SIG-M5 treated with dmso at 0.1 percent for 504 hours (cell line): Measurements from ENCODE around the gene AGRN.
A peak's percentile ranks its signal among the peaks of the same experiment; 100 is the strongest.
"Not testable (repeated sequence)": the region's sequence is repeated elsewhere in the genome, so short reads cannot be mapped to it uniquely, and the experiment has no call there.

ENCODE experiments used
- DNase-seq: peaks from one replicate; lab custom pipeline; 2025; ENCODE audit not compliant: unreplicated experiment; lab: John Stamatoyannopoulos, UW

The AGRN gene

DNA sequence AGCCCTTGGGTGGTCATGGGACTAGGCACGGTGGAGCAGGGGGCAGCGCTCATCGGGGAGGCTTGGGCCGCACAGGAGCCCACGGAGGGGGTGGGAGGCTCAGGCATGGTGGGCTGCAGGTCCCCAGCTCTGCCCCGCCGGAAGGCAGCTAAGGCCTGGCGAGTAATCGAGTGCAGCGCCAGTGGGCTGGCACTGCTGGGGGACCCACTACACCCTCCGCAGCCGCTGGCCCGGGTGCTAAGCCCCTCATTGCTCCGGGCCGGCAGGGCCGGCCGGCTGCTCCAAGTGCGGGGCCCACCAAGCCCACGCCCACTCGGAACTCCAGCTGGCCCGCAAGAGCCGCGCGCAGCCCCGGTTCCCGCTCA, 1.6 kb upstream of the AGRN start:
- DNase-seq, result not testable (repeated sequence)

DNA sequence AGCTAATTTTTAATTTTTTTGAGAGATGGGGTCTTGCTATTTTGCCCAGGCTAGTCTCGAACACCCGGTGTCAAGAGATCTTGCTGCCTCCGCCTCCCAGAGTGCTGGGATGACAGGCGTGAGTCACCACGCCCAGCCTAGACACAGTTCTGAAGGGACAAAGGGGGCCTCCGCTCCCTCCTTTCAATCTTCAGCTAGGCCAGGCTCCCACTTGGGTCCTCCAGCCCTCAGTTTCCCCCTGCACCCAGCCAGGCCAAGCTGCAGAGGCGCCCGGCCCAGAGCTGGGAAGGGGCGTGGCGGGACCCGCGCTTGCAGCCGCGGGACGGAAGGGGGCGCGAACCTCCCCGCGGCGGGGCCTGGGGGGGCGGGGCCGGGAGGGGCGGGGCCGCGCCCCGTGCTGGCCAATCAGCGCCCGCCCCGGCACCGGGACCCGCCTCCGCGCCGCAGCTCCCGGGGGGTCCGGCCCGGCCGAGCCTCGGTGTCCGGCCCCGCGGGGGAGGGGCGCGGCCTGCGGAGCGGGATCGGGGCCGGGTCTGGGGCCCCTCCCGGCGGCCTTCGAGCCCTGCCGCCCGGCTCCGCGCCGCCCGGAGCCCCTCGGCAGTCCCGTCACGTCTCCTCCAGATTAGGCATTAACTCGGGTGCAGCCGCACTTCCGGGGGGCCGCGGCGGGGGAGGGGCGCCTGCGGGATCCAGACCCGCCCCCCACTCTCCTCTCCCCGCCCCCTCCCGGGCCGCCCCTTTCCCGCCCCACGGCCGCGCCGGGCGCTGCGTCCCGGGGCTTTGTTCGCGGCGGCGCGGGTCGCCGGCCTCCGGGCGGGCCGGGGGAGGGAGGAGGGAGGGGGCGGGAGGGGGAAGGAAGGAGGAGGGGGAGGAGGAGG, 559 bp upstream of the AGRN start:
- DNase-seq, result peak; percentile 66

DNA sequence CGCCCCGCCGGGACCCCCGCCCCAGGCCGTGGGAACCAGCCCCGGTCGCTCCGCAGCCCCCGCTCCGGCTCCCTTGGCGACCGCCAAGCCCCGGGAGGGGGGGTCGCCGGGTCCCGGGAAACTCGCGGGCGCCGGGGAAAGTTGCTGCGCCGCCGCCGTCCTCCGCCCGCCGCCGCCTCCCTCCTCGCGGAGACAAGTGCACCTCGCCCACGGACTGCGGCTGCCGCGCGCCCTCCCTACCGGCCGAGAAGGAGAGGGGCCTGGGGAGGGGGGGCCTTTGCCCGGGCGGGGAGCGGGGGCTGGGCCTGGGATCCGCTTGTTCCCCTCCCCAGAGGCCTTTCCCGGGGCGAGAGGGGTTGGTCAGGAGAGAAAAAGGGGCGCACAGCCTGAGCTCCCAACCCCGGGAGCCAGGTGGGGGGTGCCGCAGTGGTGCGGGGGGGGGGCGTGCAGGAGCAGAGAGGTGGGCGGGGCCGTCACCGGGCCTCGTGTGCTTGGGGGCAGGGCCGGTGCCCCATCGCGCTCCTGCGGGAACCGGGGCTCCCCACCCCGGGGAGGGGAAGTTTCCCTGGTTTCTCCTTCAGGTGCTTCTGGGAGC, 592 bp downstream of the AGRN start:
- no peak for DNase-seq

DNA sequence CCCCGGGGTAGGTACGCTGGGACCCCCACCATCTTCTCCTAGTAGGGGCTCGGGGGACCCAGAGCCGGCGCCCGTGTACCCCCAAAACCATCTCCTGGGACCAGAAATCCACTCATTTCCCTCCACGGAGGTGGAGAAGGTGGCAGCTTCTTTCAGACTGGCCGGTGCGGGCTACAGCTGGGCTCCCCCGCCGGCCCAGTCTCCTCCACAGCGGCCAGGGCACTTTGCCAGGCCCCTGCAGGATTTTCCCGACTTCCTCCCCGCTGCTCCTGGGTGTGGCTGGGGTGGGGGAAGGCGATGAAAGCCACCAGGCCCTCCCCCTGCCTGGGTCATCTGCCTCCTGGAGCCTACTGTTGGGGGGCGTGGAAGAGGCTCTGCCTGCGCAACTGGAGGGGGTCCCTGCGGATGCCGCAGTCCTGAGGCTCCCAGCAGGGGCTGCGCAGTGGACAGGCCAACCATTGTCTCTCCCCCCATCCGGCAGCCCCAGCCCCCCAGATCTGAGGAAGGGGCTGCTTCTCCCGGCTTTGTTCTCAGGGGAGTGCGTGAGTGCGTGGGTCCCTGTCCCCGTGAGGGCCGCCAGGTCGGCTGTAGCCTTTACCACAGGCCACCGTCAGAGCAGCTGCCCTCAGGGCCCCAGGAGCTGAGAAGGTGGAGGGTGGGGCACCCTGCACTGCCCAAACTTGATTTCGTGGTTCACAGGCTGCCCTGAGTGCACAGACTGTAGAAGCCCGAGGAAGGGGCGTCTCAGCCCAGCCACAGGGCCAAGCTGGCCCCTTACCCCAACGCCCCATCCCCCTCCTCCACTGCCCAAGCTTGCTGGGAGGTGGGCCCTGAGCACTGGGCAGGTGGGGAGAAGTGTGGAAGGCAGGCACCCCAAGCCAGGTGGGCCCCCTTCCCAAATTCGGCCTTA, 1.3 kb downstream of the AGRN start:
- DNase-seq, result peak; percentile 14

DNA sequence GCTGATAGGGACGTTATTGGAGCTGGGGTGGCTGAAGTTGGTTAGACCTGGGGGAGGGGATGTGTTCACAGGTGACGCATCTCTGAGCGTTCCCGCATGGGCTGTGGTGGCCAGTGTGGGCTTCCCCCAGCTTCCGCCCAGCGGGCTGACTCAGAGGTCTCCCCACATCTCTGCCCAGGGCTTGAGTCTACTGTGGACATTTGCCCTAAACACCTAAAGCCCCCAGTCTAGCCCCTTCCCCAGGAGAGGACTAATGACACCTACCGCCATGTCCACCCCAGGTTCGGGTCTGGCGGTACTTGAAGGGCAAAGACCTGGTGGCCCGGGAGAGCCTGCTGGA, 2.0 kb downstream of the AGRN start:
- no peak for DNase-seq

DNA sequence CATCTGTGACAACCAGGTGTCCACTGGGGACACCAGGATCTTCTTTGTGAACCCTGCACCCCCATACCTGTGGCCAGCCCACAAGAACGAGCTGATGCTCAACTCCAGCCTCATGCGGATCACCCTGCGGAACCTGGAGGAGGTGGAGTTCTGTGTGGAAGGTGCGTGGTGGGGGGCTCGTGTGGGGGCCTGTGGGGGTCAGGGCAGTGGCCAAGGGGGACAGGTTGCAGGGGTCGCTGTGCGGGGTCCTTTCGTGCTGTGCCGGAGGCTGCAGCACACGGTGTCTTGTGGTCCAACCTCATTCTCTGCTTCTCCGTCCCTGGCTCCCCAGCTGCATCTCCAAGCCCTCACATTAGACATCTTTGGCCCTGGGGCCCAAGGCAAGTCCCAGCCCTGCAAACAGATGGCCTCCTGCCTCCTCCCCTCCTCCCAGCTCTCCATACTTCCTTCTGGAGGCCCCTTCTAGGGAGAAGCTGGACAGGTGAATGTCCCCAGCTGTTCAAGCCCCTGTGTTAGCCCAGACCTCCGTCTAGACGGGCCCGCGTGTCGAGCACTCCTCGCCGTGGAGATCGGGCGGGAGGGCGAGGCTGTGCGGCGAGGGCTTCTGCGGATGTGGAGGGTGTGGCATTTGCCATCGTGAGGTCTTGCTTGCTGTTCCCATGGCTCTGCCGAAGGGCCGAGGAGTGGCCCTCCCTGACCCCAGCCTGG, 2.5 kb downstream of the AGRN start:
- DNase-seq, result no peak

DNA sequence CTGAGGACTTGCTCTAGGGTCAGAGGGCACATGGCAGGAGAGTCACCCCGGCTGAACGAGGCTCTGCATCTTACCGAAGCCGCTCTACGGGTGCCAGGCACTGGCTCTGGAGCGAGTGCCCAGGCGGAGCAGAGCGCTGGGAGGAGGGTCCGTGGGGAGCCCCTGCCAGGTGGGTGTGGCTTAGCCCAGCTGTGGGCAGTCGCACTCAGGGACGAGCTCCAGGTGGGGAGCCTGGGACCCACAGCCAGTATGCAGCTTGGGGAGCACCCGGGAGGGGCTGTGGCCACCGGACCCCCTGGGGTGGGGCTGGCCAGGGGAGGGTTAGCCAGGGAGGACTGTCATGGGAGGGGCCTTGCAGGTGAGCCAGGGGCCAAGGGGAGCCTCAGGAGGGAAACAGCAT, 3.8 kb downstream of the AGRN start:
- DNase-seq, result no peak

DNA sequence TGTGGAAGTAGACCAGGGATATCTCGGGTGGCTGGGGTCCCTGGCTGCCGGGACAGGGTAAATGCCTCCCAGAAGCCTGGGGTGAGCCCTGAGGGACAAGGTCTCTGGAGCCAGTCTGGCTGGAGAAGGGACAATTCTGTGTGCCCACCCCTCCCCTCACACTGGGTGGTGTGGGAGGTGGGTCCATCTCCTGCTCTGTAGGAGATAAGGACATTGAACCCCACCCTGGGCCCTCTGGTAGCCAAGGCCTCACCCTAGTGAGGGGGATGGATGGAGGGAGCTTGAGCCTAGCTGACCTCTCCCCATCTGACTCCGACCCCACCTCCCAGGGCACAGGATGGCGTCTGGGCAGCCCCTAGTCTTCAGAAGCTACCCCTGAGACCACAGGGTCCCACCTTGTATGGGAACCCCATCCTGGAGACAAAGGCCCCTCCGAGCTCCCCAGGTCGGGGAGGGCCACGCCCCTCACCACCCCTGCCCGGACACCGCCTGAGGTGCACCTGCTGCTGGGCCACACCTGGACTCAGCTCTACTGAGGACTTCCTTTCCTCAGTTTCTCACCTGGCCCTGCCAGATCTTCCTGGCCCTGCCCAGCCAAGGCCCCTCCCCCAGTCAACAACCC, 4.3 kb downstream of the AGRN start:
- no peak for DNase-seq

DNA sequence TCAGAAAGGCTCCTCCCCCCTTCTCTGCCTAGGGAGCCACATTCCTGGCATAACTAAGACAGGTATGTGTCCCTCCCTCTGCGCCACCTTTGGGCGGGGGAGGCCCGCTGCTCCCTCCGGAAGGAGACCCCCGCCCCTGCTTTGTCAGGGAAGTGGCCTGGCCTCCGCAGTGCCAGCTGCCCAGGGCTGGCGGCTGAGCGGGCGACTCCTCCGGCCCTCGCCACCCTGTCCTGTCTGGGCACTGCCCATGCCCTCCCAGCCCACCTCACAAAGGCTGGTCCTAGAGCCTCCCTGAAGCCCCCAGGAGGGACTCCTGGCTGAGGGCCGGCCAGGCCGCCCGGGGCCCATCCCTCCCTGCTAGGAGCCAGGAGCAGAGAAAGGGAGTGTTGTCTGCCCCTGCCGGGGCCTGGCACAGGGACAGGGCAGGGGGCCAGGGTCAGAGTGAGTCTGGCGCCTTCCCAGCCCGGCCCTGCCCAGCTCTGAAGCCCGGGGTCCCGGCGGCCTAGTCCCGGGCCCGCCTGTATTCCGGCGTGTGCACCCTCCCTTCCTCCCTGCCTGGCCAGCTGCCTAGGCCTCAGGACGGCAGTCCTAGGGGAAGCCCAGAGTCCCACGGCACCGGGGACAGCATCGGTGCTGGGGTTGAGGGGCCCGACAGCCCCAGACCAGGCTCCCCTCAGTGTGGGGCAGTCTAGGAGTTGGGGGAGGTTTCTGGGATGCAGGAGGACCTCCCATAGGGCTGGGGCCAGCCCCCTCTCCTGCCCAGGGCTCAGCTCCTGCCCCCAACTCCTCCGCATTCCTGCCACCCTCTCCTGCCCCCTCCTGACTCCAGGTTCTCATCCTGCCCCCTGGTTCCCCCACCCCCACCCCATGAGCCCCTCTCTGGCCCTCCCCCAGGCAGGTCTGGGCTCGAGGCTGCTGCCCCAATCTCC, 5.1 kb downstream of the AGRN start:
- no peak for DNase-seq

DNA sequence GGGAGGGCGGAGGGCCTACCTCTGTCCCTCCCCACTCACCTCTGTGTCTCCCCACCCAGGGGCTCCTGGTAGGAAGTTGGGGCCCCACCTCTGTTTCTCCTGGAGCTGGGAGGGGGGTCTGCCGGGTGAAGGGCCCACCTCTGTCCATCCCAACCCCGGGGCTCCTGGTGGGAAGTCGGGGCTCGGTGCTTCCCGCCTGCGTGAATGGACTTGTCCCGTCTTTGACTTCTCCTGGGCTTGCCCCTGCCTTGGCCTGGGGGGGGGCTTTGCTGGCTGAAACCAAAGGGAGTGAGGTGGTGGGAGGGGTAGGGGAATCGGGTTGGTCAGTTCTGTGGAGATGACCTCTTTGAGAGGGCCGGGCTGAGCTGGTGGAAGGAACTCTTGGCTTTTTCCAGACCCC, 5.8 kb downstream of the AGRN start:
- DNase-seq, result no peak

DNA sequence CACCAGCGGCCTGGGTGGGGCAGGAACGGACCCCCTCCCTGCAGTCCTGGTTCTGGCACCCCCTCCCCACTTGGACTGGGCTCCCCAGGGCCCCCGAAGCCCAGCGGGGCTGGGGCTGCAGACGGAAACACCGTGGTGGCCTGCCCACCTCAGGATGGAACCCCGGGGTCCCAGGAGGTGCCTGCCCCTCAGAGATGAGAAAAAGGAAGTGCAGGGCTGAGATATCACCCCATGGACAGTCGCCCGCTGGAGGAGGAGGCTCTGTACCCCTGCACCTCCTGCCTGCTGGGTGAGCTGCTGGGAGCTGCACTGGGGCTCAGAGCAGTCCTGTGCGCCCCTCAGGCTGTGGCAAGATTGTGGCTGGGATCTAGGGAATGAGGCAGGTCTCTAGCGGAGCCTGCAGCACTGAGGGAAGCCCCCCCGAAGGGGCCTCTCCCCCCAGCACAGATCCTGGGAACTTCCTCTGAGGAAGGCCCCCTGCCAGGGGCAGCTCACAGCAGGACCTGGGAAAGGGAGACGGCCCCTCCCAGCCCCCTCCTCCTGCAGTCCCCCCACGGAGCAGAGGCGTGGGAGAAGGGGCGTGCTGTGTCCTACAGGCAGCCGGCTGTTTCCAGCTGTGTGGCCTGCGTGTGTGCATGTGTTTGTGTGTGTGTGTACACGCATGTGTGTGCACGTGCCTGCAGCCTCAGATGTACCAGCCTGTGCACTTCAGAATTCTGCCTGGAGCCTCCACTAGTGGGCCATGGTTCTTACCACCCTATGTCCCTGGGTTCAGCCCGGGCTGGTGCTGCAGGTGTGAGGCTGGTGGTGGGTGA, 6.9 kb downstream of the AGRN start:
- DNase-seq, result no peak

DNA sequence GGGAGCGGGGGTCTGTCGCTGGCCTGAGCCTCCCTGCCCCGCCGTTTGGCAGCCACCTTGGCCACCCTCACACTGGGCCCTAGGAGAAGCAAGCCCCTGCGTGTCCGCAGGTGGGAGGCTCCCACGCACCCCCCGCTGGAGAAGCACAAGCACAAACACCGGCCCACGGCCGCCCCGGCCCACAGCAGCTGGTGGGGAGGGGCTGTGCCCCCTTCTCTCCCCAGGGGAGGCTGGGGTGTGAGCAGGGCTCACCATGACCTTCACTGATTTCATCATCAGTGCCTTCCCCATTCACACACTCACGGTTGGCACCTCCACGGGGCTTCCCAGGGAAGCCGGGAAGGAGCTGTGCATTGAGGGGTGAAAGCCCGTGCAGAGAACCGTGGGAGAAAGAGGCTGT, 7.9 kb downstream of the AGRN start:
- no peak for DNase-seq

DNA sequence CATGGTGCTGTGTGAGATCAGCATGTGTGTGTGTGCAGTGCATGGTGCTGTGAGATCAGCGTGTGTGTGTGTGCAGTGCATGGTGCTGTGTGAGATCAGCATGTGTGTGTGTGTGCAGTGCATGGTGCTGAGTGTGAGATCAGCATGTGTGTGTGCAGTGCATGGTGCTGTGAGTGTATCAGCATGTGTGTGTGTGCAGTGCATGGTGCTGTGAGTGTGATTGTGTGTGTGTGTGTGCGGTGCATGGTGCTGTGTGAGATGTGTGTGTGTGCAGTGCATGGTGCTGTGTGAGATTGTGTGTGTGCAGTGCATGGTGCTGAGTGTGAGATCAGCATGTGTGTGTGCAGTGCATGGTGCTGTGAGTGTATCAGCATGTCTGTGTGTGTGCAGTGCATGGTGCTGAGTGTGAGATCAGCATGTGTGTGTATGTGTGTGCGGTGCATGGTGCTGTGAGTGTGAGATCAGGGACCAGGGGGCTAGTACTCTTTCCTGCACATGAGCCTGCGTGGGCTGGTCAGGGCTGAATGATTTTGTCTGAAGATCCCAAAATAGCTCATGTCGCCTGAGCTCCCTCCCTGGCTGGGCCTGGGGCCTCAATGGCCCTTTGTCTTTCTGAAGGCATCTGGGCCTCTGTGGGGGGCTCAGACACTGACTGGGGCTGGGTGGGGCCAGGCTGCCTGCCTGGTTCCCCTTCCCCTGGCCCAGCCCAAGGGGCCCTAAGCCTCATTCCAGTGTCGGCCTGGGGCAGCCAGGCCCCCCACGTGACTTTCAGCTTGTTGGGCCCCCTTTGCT, 11.1 kb downstream of the AGRN start:
- not testable (repeated sequence) for DNase-seq

DNA sequence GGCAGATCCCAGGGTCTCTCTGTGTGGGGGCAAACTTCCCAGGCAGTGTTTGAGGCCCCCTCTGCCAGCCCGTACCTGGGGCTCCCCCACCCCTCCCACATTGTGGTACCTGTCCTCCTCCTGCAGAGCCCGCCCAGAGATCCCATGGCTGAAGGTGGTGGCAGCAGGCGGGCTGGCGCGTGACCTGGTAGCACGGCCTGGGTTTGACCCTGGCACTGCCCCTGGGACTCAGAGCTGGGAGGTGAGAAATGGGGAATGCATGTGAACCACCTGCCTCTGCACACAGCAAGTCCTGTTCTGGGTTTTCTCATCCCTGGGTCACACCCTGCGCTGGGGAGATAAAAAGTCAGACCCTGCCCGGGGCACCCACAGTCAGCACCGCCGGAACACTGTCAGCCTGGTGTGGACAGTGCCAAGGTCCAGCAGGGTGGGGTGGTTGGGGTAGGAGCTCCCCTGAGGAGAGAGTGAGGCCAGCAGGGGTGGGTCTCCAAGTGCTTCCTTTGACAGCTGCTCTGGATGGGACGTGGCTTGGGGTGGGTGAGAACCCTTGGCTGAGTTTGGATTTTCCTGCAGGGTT, 11.8 kb downstream of the AGRN start:
- DNase-seq, result no peak

DNA sequence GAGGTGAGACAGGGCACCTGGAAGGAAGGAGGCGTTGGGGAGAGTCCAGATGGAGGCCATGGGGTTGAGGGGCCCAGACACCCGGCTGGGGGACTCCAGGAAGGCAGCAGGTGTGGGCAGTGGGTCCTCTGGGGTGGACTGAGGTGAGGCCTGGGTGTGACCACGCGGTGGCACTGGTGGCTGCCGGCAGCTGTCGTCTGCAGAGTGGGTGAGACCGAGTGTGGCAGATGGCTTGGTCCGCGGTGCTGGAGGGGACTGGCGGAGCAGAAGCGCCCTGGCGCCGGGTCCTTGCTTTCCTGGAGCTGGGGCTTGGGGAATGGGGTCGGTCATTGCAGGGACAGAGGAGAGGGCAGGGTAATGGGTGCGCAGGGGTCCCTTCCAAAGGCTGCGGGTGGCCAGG, 12.5 kb downstream of the AGRN start:
- no peak for DNase-seq

DNA sequence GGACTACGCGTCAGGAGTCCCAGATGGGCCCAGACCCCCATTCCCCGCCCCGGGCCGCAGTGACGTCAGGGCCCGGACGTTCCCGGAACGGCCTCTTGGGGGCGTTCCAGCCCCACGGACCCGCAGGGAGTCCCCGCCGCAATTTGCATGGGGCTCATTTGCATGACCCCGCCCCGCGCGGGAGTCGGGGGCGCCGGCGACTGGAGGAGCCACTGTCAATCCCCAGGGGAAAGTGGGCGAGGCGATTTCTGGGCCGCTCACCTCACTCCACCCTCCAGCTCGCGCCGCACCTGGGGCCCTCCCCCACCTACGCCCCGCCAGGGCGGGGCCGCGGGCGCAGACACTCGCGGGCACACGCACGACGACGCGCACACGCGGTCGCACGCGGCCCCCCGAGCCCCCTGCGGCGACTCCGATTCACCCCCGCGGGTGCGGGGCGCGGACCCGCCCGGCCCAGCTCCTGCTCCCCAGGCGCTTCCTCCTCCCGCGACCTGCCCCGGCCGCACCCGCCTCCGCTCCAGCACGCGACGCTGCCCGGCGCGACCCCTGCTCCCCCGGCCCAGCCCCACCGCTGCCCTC, 13.2 kb downstream of the AGRN start:
- peak; percentile 68 for DNase-seq

DNA sequence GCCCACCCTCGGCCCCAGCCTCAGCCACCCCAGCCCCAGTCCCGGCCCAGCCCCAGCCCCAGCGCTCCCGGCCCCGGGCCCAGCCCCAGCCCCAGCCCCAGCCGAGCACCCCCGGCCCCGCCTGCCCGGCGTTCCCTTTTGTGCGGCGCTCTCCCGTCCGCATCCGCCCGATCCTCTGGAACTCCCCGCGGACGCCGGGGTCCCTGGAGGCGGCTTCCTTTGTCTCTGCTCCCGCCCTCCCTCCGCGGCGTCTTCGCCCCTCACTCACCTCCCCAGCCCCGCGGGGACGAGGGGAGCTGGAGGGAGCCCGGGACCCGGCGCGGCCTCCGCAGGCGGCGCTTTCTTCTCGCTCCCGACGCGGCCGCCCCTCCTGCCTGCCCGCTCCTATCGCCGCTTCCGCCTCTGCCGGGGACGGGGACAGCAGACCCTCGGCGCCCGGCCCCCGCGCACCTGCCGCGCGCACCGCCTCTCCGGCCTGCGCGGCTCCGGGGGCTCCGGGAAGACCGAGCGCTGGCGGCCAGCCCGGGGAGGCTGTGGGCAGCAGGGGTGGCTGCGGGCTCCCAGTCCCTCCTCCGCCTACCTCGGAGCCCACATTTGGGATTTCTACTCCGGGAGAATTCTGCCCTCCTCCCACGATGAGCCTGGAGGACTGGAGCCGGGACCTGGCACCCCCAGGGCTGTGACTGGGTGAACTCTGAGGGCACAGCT, 14.0 kb downstream of the AGRN start:
- no peak for DNase-seq
